HPDE6-E6E7 (cell line): Measurements from ENCODE around the gene AKAP7.
"Not testable (repeated sequence)": the region's sequence is repeated elsewhere in the genome, so short reads cannot be mapped to it uniquely, and the experiment has no call there.

Experiments
- DNase-seq: peaks from one replicate; pipeline ENCODE4 v3.0.0; 2011; ENCODE audit warnings: missing footprints; ENCODE audit errors: extremely low spot score

Gene AKAP7

GRCh38 chr6:131135244-131136020, at the start of gene AKAP7:
TSS of gene AKAP7 (plus strand) at chr6:131135467. CDS start at chr6:131135764, 297 bp downstream.
- peak; percentile 57 for DNase-seq

- DNase-seq = not testable (repeated sequence)
These were observed 44.9 kb upstream of the AKAP7 start for GRCh38 chr6:131090339-131090738.

GRCh38 chr6:131091944-131092343, 43.3 kb upstream of the AKAP7 start:
- DNase-seq = not testable (repeated sequence)

GRCh38 chr6:131093334-131093733, 41.9 kb upstream of the AKAP7 start:
- DNase-seq = no peak

GRCh38 chr6:131096786-131097185, 38.5 kb upstream of the AKAP7 start:
- DNase-seq = no peak

- peak; percentile 31 for DNase-seq
These were observed 33.2 kb upstream of the AKAP7 start for GRCh38 chr6:131101911-131102680.

- DNase-seq = no peak
These were observed 32.0 kb upstream of the AKAP7 start for GRCh38 chr6:131103296-131103695.

GRCh38 chr6:131103901-131104300, 31.4 kb upstream of the AKAP7 start:
- no peak for DNase-seq

- DNase-seq = no peak
These were observed 28.1 kb upstream of the AKAP7 start for GRCh38 chr6:131107151-131107550.

- DNase-seq = no peak
These were observed 23.0 kb upstream of the AKAP7 start for GRCh38 chr6:131112249-131112648.

GRCh38 chr6:131115651-131116050, 19.6 kb upstream of the AKAP7 start:
- no peak for DNase-seq

- no peak for DNase-seq
These were observed 18.9 kb upstream of the AKAP7 start for GRCh38 chr6:131116321-131116720.

GRCh38 chr6:131116755-131117360, 18.4 kb upstream of the AKAP7 start:
- no peak for DNase-seq

- DNase-seq = no peak
These were observed 17.4 kb upstream of the AKAP7 start for GRCh38 chr6:131117878-131118277.

GRCh38 chr6:131122007-131122406, 13.3 kb upstream of the AKAP7 start:
- no peak for DNase-seq

GRCh38 chr6:131122516-131122915, 12.8 kb upstream of the AKAP7 start:
- no peak for DNase-seq

- DNase-seq = no peak
These were observed 10.8 kb upstream of the AKAP7 start for GRCh38 chr6:131124336-131125071.

- DNase-seq = no peak
These were observed 9.8 kb upstream of the AKAP7 start for GRCh38 chr6:131125431-131125830.

- DNase-seq = peak; percentile 11
These were observed 5.3 kb upstream of the AKAP7 start for GRCh38 chr6:131129689-131130553.

- DNase-seq = no peak
These were observed 4.7 kb upstream of the AKAP7 start for GRCh38 chr6:131130554-131130940.

GRCh38 chr6:131132360-131132759, 2.9 kb upstream of the AKAP7 start:
- no peak for DNase-seq
